HG02610 (cell line): ENCODE data around the gene BZW2.
"Not testable (repeated sequence)": the region's sequence is repeated elsewhere in the genome, so short reads cannot be mapped to it uniquely, and the experiment has no call there.

Source experiments
- ATAC-seq: cut with Tn5 transposase; IDR thresholded peaks from one replicate; pipeline ENCODE4 v1.9.1; 2021; ENCODE audit warnings: mild to moderate bottlenecking, moderate library complexity; ENCODE audit not compliant: unreplicated experiment

The BZW2 gene

GRCh38 chr7:16644636-16645592 lies 1.1 kb upstream of the BZW2 start:
- ATAC-seq, result no peak

GRCh38 chr7:16646472-16647072 lies 591 bp downstream of the BZW2 start:
- ATAC-seq, result no peak

- no peak for ATAC-seq
Measured at GRCh38 chr7:16647435-16647960, 1.5 kb downstream of the BZW2 start.

GRCh38 chr7:16648551-16648950 lies 2.6 kb downstream of the BZW2 start:
- no peak for ATAC-seq

GRCh38 chr7:16649196-16649595 lies 3.2 kb downstream of the BZW2 start:
- no peak for ATAC-seq

- no peak for ATAC-seq
Measured at GRCh38 chr7:16650266-16650665, 4.3 kb downstream of the BZW2 start.

- no peak for ATAC-seq
Measured at GRCh38 chr7:16651396-16652239, 5.6 kb downstream of the BZW2 start.

GRCh38 chr7:16652240-16652583 lies 6.2 kb downstream of the BZW2 start:
- ATAC-seq, result no peak

- ATAC-seq, result no peak
Measured at GRCh38 chr7:16652888-16653287, 6.9 kb downstream of the BZW2 start.

GRCh38 chr7:16655394-16655793 lies 9.4 kb downstream of the BZW2 start:
- ATAC-seq, result no peak

- ATAC-seq, result no peak
Measured at GRCh38 chr7:16656141-16656540, 10.2 kb downstream of the BZW2 start.

- ATAC-seq, result no peak
Measured at GRCh38 chr7:16657656-16658279, 11.8 kb downstream of the BZW2 start.

- not testable (repeated sequence) for ATAC-seq
Measured at GRCh38 chr7:16659854-16660497, 14.0 kb downstream of the BZW2 start.

GRCh38 chr7:16660702-16661464 lies 14.9 kb downstream of the BZW2 start:
- ATAC-seq, result no peak

GRCh38 chr7:16661924-16662323 lies 15.9 kb downstream of the BZW2 start:
- no peak for ATAC-seq

GRCh38 chr7:16667355-16667754 lies 21.4 kb downstream of the BZW2 start:
- ATAC-seq, result no peak

GRCh38 chr7:16668049-16668858 lies 22.3 kb downstream of the BZW2 start:
- no peak for ATAC-seq

- ATAC-seq, result no peak
Measured at GRCh38 chr7:16668978-16669377, 23.0 kb downstream of the BZW2 start.

- ATAC-seq, result no peak
Measured at GRCh38 chr7:16669581-16669980, 23.6 kb downstream of the BZW2 start.
